22Rv1 (cell line): ENCODE data around the gene AHCYL1.

ENCODE experiments used
- CTCF ChIP-seq: fragments of 450-650 bp; IDR thresholded peaks from 2 replicates; pipeline ENCODE4 v1.5.1; 2017; ENCODE audit warnings: mild to moderate bottlenecking
- ZFX ChIP-seq: fragments of 450-650 bp; IDR thresholded peaks from 2 replicates; pipeline ENCODE4 v1.6.1; 2017; ENCODE audit warnings: antibody characterized with exemption, borderline replicate concordance

- TF ChIP-seq CTCF (peak; percentile 74), ZFX (no peak)
These were observed 4.1 kb upstream of the AHCYL1 start for GRCh38 chr1:109980324-109981003.
